HepG2 (cell line): ENCODE results near the gene SYTL2. TPM values are rescaled to one million over a fixed set of nuclear protein-coding genes. Genes with fewer than 3 reads are reported as not detected.

ENCODE experiments used
- FOXK1 ChIP-seq: sonication (generic); formaldehyde crosslinking; IDR thresholded peaks from 2 replicates; pipeline ENCODE4 v1.4.0; 2020; ENCODE audit warnings: low read depth, missing genetic modification reagents, borderline replicate concordance
- KAT8 ChIP-seq: IDR thresholded peaks from 2 replicates; pipeline ENCODE4 v1.6.1; 2016; ENCODE audit warnings: missing genetic modification reagents, missing compliant biosample characterization
- KDM6A ChIP-seq: IDR thresholded peaks from 2 replicates; pipeline ENCODE4 v1.6.1; 2016; ENCODE audit warnings: low read depth
- POGZ ChIP-seq: sonication (generic); formaldehyde crosslinking; IDR thresholded peaks from 2 replicates; pipeline ENCODE4 v1.4.0; 2020; ENCODE audit warnings: mild to moderate bottlenecking, missing genetic modification reagents
- POLR2AphosphoS2 ChIP-seq: IDR thresholded peaks from 2 replicates; pipeline ENCODE4 v1.6.1; 2011; ENCODE audit warnings: low read depth, low read length, improper control_type of control experiment
- RFX3 ChIP-seq: IDR thresholded peaks from 2 replicates; pipeline ENCODE4 v1.6.1; 2016; ENCODE audit warnings: missing biosample characterization, missing genetic modification reagents
- TBX2 ChIP-seq: sonication (generic); formaldehyde crosslinking; IDR thresholded peaks from 2 replicates; pipeline ENCODE4 v1.5.0; 2020; ENCODE audit warnings: missing genetic modification reagents, mild to moderate bottlenecking, borderline replicate concordance
- TRIM24 ChIP-seq: sonication (generic); formaldehyde crosslinking; IDR thresholded peaks from 2 replicates; pipeline ENCODE4 v1.8.0; 2022; ENCODE audit warnings: mild to moderate bottlenecking, missing genetic modification reagents
- ZBTB38 ChIP-seq: sonication (generic); formaldehyde crosslinking; IDR thresholded peaks from 2 replicates; pipeline ENCODE4 v1.5.1; 2020; ENCODE audit warnings: mild to moderate bottlenecking, missing genetic modification reagents
- ZNF543 ChIP-seq: sonication (generic); formaldehyde crosslinking; IDR thresholded peaks from 2 replicates; pipeline ENCODE4 v1.4.0; 2020; ENCODE audit warnings: mild to moderate bottlenecking, missing genetic modification reagents
- ZNF570 ChIP-seq: sonication (generic); formaldehyde crosslinking; IDR thresholded peaks from 2 replicates; pipeline ENCODE4 v1.4.0; 2020; ENCODE audit warnings: mild to moderate bottlenecking, missing genetic modification reagents, borderline replicate concordance
- polyA plus RNA-seq, 8 experiments: library from polyadenylated mRNA; depleted of rRNA in 3 of 8; stranded (reverse) in 7 of 8; unstranded in 1 of 8; fragments of >200 nt; fragmentation: Illumina TruSeq in 4 of 8; extraction: Trizol in 4 of 8; gene quantifications; 2 replicates each; pipeline versions ENCODE4 v1.2.1 to v1.2.3, GENCODE V29; 2011 to 2016; ENCODE audit warnings: low read depth in 4 of 8, missing spikeins in 1 of 8, mixed read lengths in 1 of 8; ENCODE audit not compliant: insufficient read depth in 1 of 8
- total RNA-seq, 5 experiments: library from RNA; depleted of rRNA; stranded (reverse); fragments of >200 nt; fragmentation: Illumina TruSeq; extraction: Trizol; gene quantifications; 2 replicates each; pipeline ENCODE4 v1.2.3, GENCODE V29; 2016; ENCODE audit warnings: low read depth in 1 of 5
- TF ChIP-seq, protein P1 (sequence below): sonication (generic); formaldehyde crosslinking; IDR thresholded peaks from 2 replicates; pipeline ENCODE4 v1.5.0; 2020; ENCODE audit warnings: mild to moderate bottlenecking, missing genetic modification reagents

Gene SYTL2
- total and polyA plus RNA-seq, 2 of the 13 experiments (the other 11 are each of a cell fraction or from before 2014, with no cell fraction given) = 0.77 to 0.90 TPM

DNA sequence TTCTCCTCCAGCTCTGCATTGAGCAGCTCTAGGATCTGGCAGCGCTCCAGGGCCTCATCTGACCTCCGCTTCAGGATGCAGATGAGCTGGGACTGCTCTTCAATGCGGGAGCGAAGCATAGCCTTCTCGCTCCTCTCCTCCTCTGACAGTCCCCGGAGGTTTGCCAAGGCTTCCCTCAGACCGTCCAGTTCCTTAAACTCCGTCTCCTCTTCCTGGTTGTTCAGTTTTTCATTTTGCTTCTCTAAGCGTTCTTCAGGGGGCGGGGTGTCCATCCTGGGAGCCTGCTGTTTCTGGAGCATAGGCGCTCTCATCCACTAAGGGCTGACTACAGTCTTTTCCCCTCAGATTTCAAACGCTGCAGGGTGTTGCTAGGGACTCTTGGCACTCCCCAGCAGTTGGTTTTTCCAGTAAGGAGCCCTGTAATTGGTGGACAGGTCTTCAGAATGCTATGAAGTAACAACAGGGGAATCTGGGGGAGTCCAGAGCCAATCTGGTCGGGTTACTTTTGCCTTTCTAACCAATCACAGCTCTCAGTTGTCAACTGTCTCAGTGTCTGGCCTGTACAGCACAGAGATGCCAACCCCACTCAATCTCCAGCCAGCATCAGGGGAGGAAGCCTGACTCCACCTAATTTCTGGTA lies 125.0 kb downstream of the SYTL2 start, which contains the start of gene CCDC89 (continued):
- TF ChIP-seq ZNF543 (CRISPR knock-in tag) (no peak), FOXK1 (CRISPR knock-in tag) (0 out of 2 replicates have a peak, but pooled peaks have one; percentile 34), POGZ (CRISPR knock-in tag) (0 out of 2 replicates have a peak, but pooled peaks have one; percentile 31), ZBTB38 (0 out of 2 replicates have a peak, but pooled peaks have one; percentile 20), POLR2AphosphoS2 (no peak), TRIM24 (CRISPR knock-in tag) (no peak), KDM6A (CRISPR knock-in tag) (no peak), ZNF570 (CRISPR knock-in tag) (no peak), TBX2 (no peak), RFX3 (CRISPR knock-in tag) (peak; percentile 65), KAT8 (CRISPR knock-in tag) (peak; percentile 21; the same call in 1 of the 2 replicates)
- TF ChIP-seq, protein P1, sequence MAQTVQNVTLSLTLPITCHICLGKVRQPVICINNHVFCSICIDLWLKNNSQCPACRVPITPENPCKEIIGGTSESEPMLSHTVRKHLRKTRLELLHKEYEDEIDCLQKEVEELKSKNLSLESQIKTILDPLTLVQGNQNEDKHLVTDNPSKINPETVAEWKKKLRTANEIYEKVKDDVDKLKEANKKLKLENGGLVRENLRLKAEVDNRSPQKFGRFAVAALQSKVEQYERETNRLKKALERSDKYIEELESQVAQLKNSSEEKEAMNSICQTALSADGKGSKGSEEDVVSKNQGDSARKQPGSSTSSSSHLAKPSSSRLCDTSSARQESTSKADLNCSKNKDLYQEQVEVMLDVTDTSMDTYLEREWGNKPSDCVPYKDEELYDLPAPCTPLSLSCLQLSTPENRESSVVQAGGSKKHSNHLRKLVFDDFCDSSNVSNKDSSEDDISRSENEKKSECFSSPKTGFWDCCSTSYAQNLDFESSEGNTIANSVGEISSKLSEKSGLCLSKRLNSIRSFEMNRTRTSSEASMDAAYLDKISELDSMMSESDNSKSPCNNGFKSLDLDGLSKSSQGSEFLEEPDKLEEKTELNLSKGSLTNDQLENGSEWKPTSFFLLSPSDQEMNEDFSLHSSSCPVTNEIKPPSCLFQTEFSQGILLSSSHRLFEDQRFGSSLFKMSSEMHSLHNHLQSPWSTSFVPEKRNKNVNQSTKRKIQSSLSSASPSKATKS (CRISPR knock-in tag) = no peak
